RWPE2 (cell line): ENCODE results near the gene SLC38A1.

Experiments used
- ATAC-seq: fragments of 200-7000 bp; cut with Tn5 transposase; 3 replicates; pipeline ENCODE4 v1.9.1; 2021; ENCODE audit warnings: low read depth
- DNase-seq: peaks from one replicate; pipeline ENCODE4 v3.0.0-alpha.2; 2020; ENCODE audit warnings: low spot score
- H3K27ac ChIP-seq: fragments of 450-650 bp; 2 replicates; pipeline ENCODE4 v1.5.1; 2017; ENCODE audit warnings: mild to moderate bottlenecking; ENCODE audit not compliant: poor library complexity, severe bottlenecking
- H3K27me3 ChIP-seq: fragments of 250-450 bp; sonication (Bioruptor Pico); 2 replicates; pipeline ENCODE4 v1.5.1; 2021; ENCODE audit warnings: mild to moderate bottlenecking, moderate library complexity; ENCODE audit not compliant: insufficient read depth, poor library complexity, severe bottlenecking
- H3K36me3 ChIP-seq: fragments of 250-450 bp; sonication (Bioruptor Pico); 2 replicates; pipeline ENCODE4 v1.5.1; 2020; ENCODE audit warnings: low read depth, mild to moderate bottlenecking, moderate library complexity
- H3K4me1 ChIP-seq: fragments of 250-450 bp; sonication (Bioruptor Pico); 2 replicates; pipeline ENCODE4 v1.5.1; 2021; ENCODE audit warnings: mild to moderate bottlenecking, moderate library complexity; ENCODE audit not compliant: insufficient read depth, poor library complexity, severe bottlenecking
- H3K4me3 ChIP-seq: fragments of 250-450 bp; sonication (Bioruptor Pico); 2 replicates; pipeline ENCODE4 v1.5.1; 2021; ENCODE audit warnings: mild to moderate bottlenecking, moderate library complexity; ENCODE audit not compliant: severe bottlenecking
- H3K9me3 ChIP-seq: fragments of 250-450 bp; sonication (Bioruptor Pico); 2 replicates; pipeline ENCODE4 v1.5.1; 2021; ENCODE audit warnings: mild to moderate bottlenecking, moderate library complexity; ENCODE audit not compliant: severe bottlenecking
- TF ChIP-seq, protein P1 (sequence below): fragments of 450-650 bp; IDR thresholded peaks from one replicate; pipeline ENCODE4 v1.5.1; 2017; ENCODE audit warnings: mild to moderate bottlenecking, moderate library complexity; ENCODE audit not compliant: poor library complexity, severe bottlenecking

Gene SLC38A1

DNA sequence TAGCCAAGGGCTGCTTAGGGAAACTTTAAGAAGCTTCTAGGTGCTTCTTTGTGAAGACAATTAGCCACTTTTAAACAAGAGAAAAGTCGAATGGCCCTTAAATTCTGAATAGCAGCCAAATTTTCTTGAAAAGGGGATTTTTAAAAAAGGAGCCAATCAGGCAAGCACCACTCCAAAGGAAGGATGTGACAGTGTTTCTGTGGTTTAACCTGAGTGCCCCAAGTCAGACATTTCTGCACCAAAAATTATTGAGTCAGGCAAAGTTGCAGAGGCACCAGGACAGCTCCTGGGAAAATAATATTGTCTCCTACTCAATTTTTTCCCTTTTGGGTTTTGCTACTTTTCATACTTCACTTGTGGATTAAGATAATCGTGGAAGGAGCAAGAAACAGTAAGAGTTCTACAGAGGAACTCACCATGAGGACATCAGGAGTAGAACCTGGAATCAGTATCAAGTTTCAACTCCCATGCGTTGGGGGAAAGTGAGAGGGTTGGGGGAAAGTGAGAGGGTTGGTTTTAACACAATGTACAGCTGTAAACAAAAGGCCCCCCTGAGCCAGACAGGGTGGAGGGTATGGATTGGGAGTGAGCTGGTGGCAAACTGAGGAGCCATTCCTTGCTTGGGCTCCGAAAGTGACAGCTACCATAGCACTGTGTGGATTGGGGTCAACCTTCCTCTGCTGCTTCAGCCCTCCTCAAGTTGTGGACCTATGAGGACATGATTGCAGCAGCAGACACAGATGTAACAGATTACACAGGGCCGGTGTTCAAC lies 90.8 kb downstream of the SLC38A1 start:
- Histone ChIP-seq H3K27ac (no peak overlapping the region), H3K4me1 (no peaks in the 10 kb centered on the region), H3K36me3 (no peaks in the 10 kb centered on the region; the same call in 1 of the 2 replicates), H3K9me3 (no peaks in the 10 kb centered on the region), H3K27me3 (no peaks in the 10 kb centered on the region), H3K4me3 (no peak overlapping the region)
- ATAC-seq (no peak), DNase-seq (no peak)
- TF ChIP-seq, protein P1, sequence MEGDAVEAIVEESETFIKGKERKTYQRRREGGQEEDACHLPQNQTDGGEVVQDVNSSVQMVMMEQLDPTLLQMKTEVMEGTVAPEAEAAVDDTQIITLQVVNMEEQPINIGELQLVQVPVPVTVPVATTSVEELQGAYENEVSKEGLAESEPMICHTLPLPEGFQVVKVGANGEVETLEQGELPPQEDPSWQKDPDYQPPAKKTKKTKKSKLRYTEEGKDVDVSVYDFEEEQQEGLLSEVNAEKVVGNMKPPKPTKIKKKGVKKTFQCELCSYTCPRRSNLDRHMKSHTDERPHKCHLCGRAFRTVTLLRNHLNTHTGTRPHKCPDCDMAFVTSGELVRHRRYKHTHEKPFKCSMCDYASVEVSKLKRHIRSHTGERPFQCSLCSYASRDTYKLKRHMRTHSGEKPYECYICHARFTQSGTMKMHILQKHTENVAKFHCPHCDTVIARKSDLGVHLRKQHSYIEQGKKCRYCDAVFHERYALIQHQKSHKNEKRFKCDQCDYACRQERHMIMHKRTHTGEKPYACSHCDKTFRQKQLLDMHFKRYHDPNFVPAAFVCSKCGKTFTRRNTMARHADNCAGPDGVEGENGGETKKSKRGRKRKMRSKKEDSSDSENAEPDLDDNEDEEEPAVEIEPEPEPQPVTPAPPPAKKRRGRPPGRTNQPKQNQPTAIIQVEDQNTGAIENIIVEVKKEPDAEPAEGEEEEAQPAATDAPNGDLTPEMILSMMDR = no peak

DNA sequence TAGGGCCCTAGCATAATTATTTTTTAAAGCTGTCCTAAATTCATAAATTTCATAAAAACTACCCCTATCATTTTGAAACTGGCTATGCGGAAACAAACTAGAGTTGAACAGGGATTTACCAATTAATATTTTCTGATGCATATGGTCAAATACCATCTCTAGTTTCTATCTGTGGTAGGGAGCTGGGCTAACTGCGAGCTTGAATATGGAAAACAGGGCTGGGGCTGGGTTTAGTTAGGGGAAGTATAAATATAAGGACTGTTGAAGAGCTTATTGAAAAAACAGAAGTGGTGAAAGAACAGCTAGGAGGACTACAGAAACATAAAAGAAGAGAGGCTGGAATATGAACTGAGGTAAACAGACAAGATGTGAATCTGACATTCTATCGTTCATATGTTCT lies 91.8 kb downstream of the SLC38A1 start:
- no peak for ATAC-seq
- Histone ChIP-seq H3K27me3 (no peaks in the 10 kb centered on the region), H3K27ac (no peak overlapping the region), H3K36me3 (no peaks in the 10 kb centered on the region), H3K4me3 (no peak overlapping the region), H3K4me1 (no peaks in the 10 kb centered on the region), H3K9me3 (no peaks in the 10 kb centered on the region)
- DNase-seq = no peak
- TF ChIP-seq, protein P1 = no peak

DNA sequence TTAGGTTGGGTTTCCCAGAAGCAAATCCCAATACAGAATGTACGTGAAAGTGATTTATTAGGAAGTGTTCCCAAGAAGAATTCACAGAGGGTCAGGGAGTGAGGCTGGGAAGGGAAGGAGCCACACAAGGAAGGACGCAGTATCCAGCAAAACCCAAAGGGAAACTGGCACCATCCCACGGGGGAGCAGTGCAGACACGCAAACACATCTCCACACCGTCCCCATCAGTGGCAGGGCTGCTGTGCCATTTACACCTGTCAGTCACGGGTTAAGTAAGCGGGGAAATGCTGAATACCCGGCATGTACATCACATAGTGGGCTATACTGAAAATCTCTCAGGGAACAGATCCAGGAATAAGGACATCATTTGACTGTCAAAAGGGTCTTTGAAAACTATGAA lies 93.9 kb downstream of the SLC38A1 start:
- Histone ChIP-seq H3K9me3 (no peaks in the 10 kb centered on the region), H3K27me3 (no peaks in the 10 kb centered on the region), H3K36me3 (no peaks in the 10 kb centered on the region), H3K4me1 (no peaks in the 10 kb centered on the region), H3K27ac (no peak overlapping the region), H3K4me3 (no peak overlapping the region)
- ATAC-seq = no peak
- TF ChIP-seq, protein P1 = no peak
- no peak for DNase-seq

DNA sequence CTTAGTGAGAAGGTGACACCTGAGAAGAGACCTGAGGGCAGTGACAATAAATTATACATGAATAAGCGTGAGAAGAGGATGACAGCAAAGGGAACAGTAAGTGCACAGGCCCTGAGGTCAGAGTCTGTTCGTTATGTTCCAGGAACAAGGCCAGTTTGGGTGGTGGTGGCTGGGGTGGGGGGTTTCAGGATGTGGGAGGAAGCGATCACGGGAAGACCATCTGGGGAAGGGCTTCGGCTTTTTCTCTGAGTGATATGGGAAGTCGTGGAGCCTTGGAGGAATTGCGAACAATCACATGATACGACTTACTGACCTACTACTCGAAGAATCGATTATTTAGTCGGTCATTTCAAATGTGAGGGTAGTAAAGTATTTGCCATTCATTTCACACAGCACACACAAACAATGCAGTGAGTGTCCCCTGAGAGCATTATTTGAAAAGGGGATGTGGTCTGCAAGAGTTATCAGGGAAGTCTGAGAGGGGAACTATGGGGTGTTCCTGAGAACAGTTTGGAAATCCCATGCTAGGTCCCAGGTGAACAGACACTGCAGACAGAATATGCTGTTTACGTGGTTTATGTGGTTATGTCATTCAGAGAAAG lies 94.7 kb downstream of the SLC38A1 start:
- Histone ChIP-seq H3K27ac (no peak overlapping the region), H3K9me3 (no peaks in the 10 kb centered on the region), H3K4me1 (no peaks in the 10 kb centered on the region), H3K36me3 (no peaks in the 10 kb centered on the region), H3K27me3 (no peaks in the 10 kb centered on the region), H3K4me3 (no peak overlapping the region)
- TF ChIP-seq, protein P1 = no peak
- DNase-seq (no peak), ATAC-seq (no peak)

DNA sequence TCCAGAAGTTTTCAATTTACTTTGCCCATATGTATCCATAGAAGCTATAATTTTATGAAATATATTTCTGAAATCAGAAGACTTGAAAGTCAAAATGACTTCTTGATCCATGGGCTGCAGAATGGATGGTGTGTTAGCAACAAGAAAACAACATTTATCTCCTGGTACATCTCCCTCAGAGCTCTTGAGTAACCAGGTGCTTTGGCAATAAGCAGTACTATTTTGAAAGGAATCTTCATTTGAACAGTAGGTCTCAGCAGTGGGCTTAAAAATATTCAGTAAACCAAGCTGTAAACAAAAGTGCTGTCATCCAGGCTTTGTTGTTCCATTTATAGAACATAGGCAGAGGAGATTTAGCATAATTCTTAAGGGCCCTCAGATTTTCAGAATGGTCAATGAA lies 100.4 kb downstream of the SLC38A1 start:
- no peak overlapping the region for H3K4me3 ChIP-seq
- TF ChIP-seq, protein P1 = no peak

More for the DNA sequence above, 100.4 kb downstream of the SLC38A1 start:
- ATAC-seq (no peak), DNase-seq (no peak)
- H3K27ac ChIP-seq = no peak overlapping the region
- no peaks in the 10 kb centered on the region for H3K36me3 ChIP-seq
- no peaks in the 10 kb centered on the region for H3K27me3 ChIP-seq
- H3K4me1 ChIP-seq = peaks cover 16% of the 10 kb centered on the region
- H3K9me3 ChIP-seq = no peaks in the 10 kb centered on the region
